Karpas-422 (cell line): ENCODE data around the gene OR10H3. TPM values are rescaled to one million over a fixed set of nuclear protein-coding genes. Genes with fewer than 3 reads are reported as not detected.

Experiments
- DNase-seq: peaks from one replicate; pipeline ENCODE4 v3.0.0-alpha.2; 2015
- H2AFZ ChIP-seq: fragments of 200-600 bp; sonication (generic); 2 replicates; pipeline ENCODE4 v1.6.1; 2014; ENCODE audit warnings: antibody characterized with exemption, low read length, mixed read lengths
- H3K27ac ChIP-seq: fragments of 200-600 bp; sonication (generic); 2 replicates; pipeline ENCODE4 v1.5.1; 2014; ENCODE audit warnings: mild to moderate bottlenecking, low read length, moderate library complexity
- H3K27me3 ChIP-seq: fragments of 200-600 bp; sonication (generic); 2 replicates; pipeline ENCODE4 v1.6.1; 2014; ENCODE audit warnings: low read length, mixed read lengths
- H3K36me3 ChIP-seq: fragments of 200-600 bp; sonication (generic); 2 replicates; pipeline ENCODE4 v1.6.1; 2014; ENCODE audit warnings: low read length, mixed read lengths; ENCODE audit not compliant: insufficient read depth
- H3K4me1 ChIP-seq: fragments of 200-600 bp; sonication (generic); 2 replicates; pipeline ENCODE4 v1.6.1; 2014; ENCODE audit warnings: mild to moderate bottlenecking, low read length, mixed read lengths
- H3K4me2 ChIP-seq: fragments of 200-600 bp; sonication (generic); 2 replicates; pipeline ENCODE4 v1.6.1; 2014; ENCODE audit warnings: low read length, low read depth, mild to moderate bottlenecking; ENCODE audit not compliant: poor library complexity, severe bottlenecking
- H3K4me3 ChIP-seq: fragments of 200-600 bp; sonication (generic); 2 replicates; pipeline ENCODE4 v1.5.1; 2014; ENCODE audit warnings: mild to moderate bottlenecking, antibody characterized with exemption, low read length, mixed read lengths
- H3K79me2 ChIP-seq: fragments of 200-600 bp; sonication (generic); 2 replicates; pipeline ENCODE4 v1.6.1; 2014; ENCODE audit warnings: mild to moderate bottlenecking, low read length, mixed read lengths
- H3K9ac ChIP-seq: fragments of 200-600 bp; sonication (generic); 2 replicates; pipeline ENCODE4 v1.6.0; 2014; ENCODE audit warnings: low read length
- H3K9me2 ChIP-seq: fragments of 200-600 bp; sonication (generic), shearing (Covaris generic); replicated peaks from 2 replicates; pipeline ENCODE4 v1.6.0; 2014; ENCODE audit warnings: mild to moderate bottlenecking, low read length, moderate library complexity; ENCODE audit not compliant: insufficient read depth
- H3K9me3 ChIP-seq: fragments of 300-700, 200-600 bp; sonication (generic); 2 replicates; pipeline ENCODE4 v1.6.1; 2014; ENCODE audit warnings: low read length, mixed read lengths
- H4K20me1 ChIP-seq: fragments of 200-600 bp; sonication (generic); 2 replicates; pipeline ENCODE4 v1.6.1; 2014; ENCODE audit warnings: mild to moderate bottlenecking, antibody characterized with exemption, low read length, low read depth; ENCODE audit not compliant: insufficient read depth
- total RNA-seq: library from RNA; depleted of rRNA; stranded (reverse); fragments of >200 nt; shearing (Covaris generic); gene quantifications from 2 replicates; pipeline ENCODE4 v1.2.3, GENCODE V29; 2014; ENCODE audit warnings: low replicate concordance; rRNA removed

OR10H3 gene, protein sequence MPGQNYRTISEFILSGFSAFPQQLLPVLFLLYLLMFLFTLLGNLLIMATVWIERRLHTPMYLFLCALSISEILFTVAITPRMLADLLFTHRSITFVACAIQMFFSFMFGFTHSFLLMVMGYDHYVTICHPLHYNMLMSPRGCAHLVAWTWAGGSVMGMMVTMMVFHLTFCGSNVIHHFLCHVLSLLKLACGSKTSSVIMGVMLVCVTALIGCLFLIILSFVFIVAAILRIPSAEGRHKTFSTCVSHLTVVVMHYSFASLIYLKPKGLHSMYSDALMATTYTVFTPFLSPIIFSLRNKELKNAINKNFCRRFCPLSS
- not detected in 2 replicates for total RNA-seq

DNA sequence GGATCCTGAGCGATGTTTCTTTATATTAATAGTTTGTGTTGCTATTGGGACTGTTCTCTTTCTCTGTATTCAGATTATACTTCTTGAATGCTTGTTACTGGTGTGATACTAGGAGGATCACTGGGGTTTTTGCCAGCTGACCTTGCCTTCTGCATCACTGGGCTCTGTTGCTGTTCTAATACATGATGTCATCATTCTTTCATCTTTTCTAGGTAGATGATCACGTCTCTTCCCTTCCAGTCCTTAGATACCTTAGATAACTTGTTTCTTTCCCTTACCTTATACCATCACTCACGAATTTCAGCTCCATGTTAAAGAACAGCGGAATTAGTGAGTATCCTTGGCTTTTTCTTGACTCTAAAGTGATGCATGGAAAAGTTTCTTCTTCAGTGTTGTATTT lies at the start of gene OR10H3:
TSS of gene OR10H3 (plus strand) at position 264 of the 400 bp plus-strand sequence. CDS start 3,408 bp downstream, outside the sequence.
- Histone ChIP-seq H3K9ac (no peak within 1 kb of the TSS), H3K27ac (no peak within 1 kb of the TSS), H3K79me2 (no peaks in the 10 kb centered on the region), H3K27me3 (no peaks in the 10 kb centered on the region), H3K4me1 (no peaks in the 10 kb centered on the region), H4K20me1 (no peaks in the 10 kb centered on the region), H2AFZ (no peak within 1 kb of the TSS), H3K36me3 (no peaks in the 10 kb centered on the region), H3K9me3 (no peaks in the 10 kb centered on the region; the same call in 1 of the 2 replicates), H3K9me2 (no peaks in the 10 kb centered on the region), H3K4me2 (no peak within 1 kb of the TSS), H3K4me3 (no peak within 1 kb of the TSS)
- no peak for DNase-seq

- Histone ChIP-seq H2AFZ (no peak overlapping the region), H3K79me2 (no peaks in the 10 kb centered on the region), H3K9ac (no peak overlapping the region), H3K4me1 (no peaks in the 10 kb centered on the region), H3K4me2 (no peak overlapping the region), H3K4me3 (no peak overlapping the region), H3K9me3 (no peaks in the 10 kb centered on the region), H3K27ac (no peak overlapping the region), H4K20me1 (no peaks in the 10 kb centered on the region), H3K36me3 (no peaks in the 10 kb centered on the region), H3K27me3 (no peaks in the 10 kb centered on the region), H3K9me2 (no peaks in the 10 kb centered on the region)
- no peak for DNase-seq
Measured at GRCh38 chr19:15696654-15697194, 41.1 kb upstream of the OR10H3 start.

DNA sequence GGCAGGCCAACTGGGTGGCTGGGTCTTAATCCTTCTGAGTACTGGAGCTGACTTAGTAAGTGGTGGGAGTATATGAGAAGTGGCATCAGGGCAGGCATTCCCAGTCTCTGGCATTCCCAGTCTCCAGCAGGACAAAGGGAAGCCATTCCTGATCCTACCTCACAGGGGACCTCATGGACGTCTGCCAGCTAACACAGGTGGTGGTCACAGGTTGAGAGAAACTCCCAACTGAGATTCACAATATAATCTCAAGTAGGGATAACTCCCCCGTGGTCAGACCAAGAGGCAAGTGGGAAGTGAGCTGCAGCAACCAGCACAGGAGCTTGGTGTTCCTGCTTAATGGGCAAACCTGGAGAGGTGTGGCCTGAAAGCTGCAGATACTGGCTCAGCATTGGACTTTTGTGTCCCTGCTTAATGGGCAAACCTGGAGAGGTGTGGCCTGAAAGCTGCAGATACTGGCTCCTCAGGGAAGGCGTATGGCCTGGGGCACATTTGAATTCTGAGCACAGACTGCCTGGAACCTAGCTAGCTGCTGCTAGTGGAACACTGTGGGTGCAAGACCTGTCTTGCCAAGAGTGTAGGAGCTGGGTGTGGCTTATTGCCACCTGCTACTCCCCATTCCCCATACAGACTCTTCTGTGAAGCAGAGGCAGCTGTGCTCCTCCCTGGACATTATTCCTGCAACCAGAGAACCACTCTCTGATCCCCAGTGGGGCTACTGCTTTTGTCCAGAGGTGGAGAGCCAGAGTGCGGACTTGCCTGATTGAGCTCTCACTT lies 35.8 kb upstream of the OR10H3 start:
- Histone ChIP-seq H3K9me2 (no peaks in the 10 kb centered on the region), H3K9ac (no peak overlapping the region), H3K27me3 (no peaks in the 10 kb centered on the region), H4K20me1 (no peaks in the 10 kb centered on the region), H3K9me3 (no peaks in the 10 kb centered on the region), H3K27ac (no peak overlapping the region), H2AFZ (no peak overlapping the region), H3K4me2 (no peak overlapping the region), H3K36me3 (no peaks in the 10 kb centered on the region), H3K4me1 (peaks cover 4% of the 10 kb centered on the region; the same call in 1 of the 2 replicates), H3K79me2 (no peaks in the 10 kb centered on the region), H3K4me3 (no peak overlapping the region)
- DNase-seq: no peak

DNA sequence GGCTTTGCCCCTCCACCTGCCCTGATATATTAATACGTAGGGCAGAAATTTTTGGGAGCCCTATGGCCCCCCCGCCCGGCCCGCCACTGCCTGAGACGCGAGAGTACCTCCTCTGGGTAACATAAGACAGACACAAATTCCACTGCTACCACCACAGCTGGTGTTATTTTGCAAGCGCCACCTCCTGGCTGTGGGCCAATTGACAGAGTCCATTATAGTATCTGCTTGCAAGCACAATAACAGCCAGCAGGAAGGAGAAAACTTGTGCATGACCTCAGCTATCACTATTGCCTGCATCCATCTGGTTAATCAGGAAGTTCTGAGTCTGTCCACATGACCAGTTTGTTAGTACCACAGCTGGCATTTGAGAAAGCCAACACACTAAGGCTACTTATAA lies 35.3 kb upstream of the OR10H3 start:
- Histone ChIP-seq H3K4me2 (no peak overlapping the region), H3K27me3 (no peaks in the 10 kb centered on the region), H3K4me1 (peaks cover 4% of the 10 kb centered on the region; the same call in 1 of the 2 replicates), H3K4me3 (no peak overlapping the region), H3K9ac (no peak overlapping the region), H3K9me3 (no peaks in the 10 kb centered on the region), H3K27ac (no peak overlapping the region), H4K20me1 (no peaks in the 10 kb centered on the region), H3K79me2 (no peaks in the 10 kb centered on the region), H3K9me2 (no peaks in the 10 kb centered on the region), H3K36me3 (no peaks in the 10 kb centered on the region), H2AFZ (no peak overlapping the region)
- DNase-seq: peak; percentile 86

DNA sequence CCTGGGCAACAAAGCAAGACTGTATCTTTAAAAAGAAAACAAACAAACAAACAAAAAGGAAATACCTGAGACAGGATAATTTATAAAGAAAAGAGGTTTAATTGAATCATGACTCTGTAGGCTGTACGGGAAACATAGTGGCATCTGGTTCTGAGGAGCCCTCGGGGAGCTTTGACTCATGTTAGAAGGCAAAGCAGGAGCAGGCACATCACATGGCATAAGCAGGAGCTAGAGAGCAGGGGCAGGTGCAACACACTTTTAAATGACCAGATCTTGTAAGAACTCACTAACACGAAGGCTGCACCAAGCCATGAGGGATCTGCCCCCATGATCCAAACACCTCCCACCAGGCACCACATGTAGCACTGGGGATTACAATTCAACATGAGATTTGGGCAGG lies 23.1 kb upstream of the OR10H3 start:
- Histone ChIP-seq H3K79me2 (no peaks in the 10 kb centered on the region), H3K4me1 (no peaks in the 10 kb centered on the region), H3K9me3 (no peaks in the 10 kb centered on the region), H3K36me3 (no peaks in the 10 kb centered on the region), H3K9ac (no peak overlapping the region), H4K20me1 (no peaks in the 10 kb centered on the region), H2AFZ (no peak overlapping the region), H3K4me3 (no peak overlapping the region), H3K4me2 (no peak overlapping the region), H3K9me2 (no peaks in the 10 kb centered on the region), H3K27me3 (no peaks in the 10 kb centered on the region), H3K27ac (no peak overlapping the region)
- DNase-seq: no peak

GRCh38 chr19:15715642-15716041 lies 22.1 kb upstream of the OR10H3 start:
- H3K4me3 ChIP-seq: no peak overlapping the region
- H4K20me1 ChIP-seq: no peaks in the 10 kb centered on the region
- DNase-seq: no peak
- H3K36me3 ChIP-seq: no peaks in the 10 kb centered on the region
- no peaks in the 10 kb centered on the region for H3K4me1 ChIP-seq
- no peaks in the 10 kb centered on the region for H3K27me3 ChIP-seq
- no peaks in the 10 kb centered on the region for H3K9me2 ChIP-seq
- no peak overlapping the region for H3K27ac ChIP-seq
- no peaks in the 10 kb centered on the region for H3K79me2 ChIP-seq
- no peaks in the 10 kb centered on the region for H3K9me3 ChIP-seq
- no peak overlapping the region for H3K9ac ChIP-seq
- H2AFZ ChIP-seq: no peak overlapping the region
- H3K4me2 ChIP-seq: no peak overlapping the region

DNA sequence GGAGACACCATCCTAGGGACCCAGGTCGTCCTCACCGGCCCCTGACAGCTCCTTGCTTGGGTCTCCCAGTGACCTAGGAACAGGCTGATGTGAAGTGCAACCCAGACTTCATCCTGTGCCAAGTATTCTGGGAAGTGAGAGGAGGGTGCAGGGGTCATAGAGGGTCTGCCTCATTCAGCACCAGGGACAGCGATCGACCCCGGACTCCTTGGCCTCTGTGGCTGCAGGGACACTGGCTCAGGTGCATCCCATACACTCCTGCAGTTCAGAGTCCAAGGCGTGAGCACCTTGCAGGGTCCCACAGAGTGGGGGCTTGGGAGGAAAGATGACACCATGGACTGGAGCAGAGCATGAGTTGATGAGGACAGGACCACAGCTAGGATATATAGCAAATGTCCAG lies 20.0 kb upstream of the OR10H3 start:
- Histone ChIP-seq H2AFZ (no peak overlapping the region), H4K20me1 (no peaks in the 10 kb centered on the region), H3K9me2 (no peaks in the 10 kb centered on the region), H3K9ac (no peak overlapping the region), H3K9me3 (no peaks in the 10 kb centered on the region), H3K27ac (no peak overlapping the region), H3K4me3 (no peak overlapping the region), H3K79me2 (no peaks in the 10 kb centered on the region), H3K4me2 (no peak overlapping the region), H3K36me3 (no peaks in the 10 kb centered on the region), H3K4me1 (no peaks in the 10 kb centered on the region), H3K27me3 (no peaks in the 10 kb centered on the region)
- DNase-seq: no peak

DNA sequence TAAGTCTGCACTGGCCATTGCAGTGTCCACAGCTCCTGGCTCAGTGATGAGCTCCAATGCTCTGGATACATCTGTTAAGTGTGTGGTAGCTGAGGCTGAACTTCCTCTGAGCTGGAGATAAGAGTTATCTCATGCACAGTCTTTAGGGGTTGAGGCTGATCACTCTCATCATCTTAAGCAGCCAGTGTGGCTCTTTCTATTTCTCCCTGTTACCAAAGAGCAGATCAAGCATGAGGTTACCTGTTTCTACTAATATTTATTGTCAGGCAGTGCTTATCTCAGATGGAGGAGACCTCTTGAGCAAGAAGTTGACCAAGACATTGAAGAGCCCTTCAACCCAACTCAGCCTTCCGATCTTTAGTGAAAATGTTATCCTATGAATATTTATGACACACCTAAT lies 16.5 kb upstream of the OR10H3 start:
- Histone ChIP-seq H3K36me3 (no peaks in the 10 kb centered on the region), H3K4me1 (no peaks in the 10 kb centered on the region), H3K27ac (no peak overlapping the region), H3K9me3 (no peaks in the 10 kb centered on the region), H3K9me2 (no peaks in the 10 kb centered on the region), H3K4me3 (no peak overlapping the region), H3K27me3 (no peaks in the 10 kb centered on the region), H2AFZ (no peak overlapping the region), H3K4me2 (no peak overlapping the region), H3K9ac (no peak overlapping the region), H4K20me1 (no peaks in the 10 kb centered on the region), H3K79me2 (no peaks in the 10 kb centered on the region)
- no peak for DNase-seq
